GM18511 (cell line): ENCODE data around the gene JAM2.
A peak's percentile ranks its signal among the peaks of the same experiment; 100 is the strongest.
"Not testable (repeated sequence)": the region's sequence is repeated elsewhere in the genome, so short reads cannot be mapped to it uniquely, and the experiment has no call there.

Experiments used
- ATAC-seq: cut with Tn5 transposase; IDR thresholded peaks from one replicate; pipeline ENCODE4 v1.9.1; 2021; ENCODE audit warnings: mild to moderate bottlenecking, moderate library complexity; ENCODE audit not compliant: unreplicated experiment

Gene JAM2, protein sequence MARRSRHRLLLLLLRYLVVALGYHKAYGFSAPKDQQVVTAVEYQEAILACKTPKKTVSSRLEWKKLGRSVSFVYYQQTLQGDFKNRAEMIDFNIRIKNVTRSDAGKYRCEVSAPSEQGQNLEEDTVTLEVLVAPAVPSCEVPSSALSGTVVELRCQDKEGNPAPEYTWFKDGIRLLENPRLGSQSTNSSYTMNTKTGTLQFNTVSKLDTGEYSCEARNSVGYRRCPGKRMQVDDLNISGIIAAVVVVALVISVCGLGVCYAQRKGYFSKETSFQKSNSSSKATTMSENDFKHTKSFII

DNA sequence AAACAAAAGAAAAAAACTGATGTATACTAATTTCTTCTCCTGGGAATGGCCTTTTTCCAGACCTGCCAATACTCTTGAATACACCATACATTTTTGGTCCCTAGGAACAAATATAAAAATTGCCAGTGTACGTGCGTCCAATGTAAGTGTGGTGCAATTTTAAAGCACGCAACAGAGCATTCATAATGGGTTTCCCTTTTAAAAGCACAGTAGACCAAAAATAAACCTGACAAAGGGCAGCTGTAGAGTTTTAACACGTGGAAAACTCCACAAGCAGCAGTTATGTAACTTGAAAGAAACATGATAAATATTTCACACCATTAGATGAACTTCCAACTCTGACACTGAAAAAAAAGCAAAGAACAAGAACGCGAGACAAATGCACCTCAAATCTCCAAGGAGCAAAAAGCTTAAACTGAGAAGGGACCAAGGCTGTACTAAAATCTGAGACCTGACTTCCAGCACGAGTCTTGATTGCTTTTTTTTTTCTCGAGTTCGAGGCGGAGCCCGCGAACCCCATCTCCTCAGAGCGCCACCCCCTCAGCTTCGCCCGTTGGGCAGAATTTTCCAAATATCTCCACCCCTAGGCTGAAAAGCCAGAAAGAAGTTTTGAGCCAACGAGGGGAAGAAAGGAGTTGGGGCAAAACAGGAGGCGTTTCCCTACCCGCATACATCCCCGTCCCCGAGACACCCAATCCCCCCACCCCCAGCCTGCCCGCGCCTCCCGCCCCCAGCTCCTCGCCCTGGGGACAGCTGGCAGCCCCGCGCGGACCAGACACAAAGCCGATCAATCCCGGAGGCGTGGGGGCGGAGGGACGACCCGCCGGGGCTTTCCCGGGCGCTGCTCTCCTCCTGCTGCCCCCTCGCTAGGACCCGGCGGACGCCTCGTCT, at the start of gene JAM2:
JAM2 (plus strand) TSS at position 599 of the 891 bp plus-strand sequence. CDS start 564 bp downstream, outside the sequence.
- peak; percentile 68 for ATAC-seq

DNA sequence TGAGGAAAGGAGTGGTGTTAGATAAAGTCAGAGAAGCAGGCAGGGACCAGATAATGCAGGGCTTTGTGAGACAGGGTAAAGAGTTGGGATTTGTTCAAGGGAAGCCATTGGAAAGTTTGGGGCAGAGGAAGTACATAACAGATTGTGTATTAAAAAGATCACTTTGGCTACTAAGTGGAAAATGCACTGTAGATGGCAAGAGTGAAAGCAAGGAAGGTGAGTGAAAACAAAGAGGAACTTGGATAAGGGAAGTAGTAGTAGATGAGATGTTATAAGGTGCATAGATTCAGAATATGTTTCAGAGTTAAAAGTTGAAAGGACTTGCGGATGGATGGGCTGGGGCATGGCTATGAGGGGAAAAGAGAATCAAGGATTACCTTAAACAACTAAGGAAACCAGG, 49.2 kb upstream of the JAM2 start:
- no peak for ATAC-seq

DNA sequence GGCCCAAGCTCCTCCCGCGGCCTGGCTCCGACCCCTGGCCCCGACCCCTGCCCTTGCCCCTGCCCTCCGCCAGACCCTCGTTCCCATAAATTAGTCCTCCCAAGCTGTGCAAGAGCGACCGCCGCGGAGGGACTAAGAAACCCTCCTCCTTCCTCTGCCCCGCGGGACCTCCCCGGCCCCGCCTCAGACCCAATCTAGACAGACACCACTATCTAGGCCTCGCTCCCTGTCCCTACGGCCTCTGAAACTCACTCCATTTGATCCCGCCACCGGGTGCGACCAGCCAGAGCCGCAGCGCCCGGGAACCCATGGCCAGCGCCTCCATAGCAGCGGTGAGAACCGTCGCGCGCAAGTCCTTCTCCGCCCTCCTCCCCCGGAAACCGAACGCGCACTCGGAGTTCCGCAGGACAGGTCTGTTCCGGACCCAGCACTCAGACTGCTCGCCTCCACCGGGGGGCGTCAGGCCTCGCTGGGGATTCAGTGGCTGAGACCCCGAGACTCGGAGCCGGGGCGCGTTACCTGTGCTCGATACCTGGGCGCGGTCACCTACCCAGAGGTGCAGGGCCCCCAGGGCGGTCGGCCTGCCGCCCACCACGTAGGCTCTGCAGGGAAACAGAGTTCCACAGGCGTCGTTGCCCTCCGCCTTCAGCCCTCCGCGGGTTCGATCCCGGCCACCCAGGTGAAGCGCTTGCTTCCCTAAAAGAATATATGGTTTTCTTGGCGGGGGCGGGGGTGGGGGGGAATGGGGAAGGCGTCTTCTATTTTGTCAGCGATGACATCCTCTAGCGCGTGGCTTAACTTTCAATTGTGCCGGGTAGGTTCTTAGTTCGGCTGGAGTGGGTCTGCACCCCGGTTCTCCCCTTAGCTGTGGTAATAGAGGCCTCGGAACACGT, 31.7 kb upstream of the JAM2 start, which contains the start of gene MRPL39:
MRPL39 (minus strand) TSS at position 331 of the 893 bp plus-strand sequence; CDS start at position 325, 6 bp downstream.
- peak; percentile 95 for ATAC-seq

- peak; percentile 79 for ATAC-seq
Observed at GRCh38 chr21:25608044-25608737, 30.9 kb upstream of the JAM2 start.

DNA sequence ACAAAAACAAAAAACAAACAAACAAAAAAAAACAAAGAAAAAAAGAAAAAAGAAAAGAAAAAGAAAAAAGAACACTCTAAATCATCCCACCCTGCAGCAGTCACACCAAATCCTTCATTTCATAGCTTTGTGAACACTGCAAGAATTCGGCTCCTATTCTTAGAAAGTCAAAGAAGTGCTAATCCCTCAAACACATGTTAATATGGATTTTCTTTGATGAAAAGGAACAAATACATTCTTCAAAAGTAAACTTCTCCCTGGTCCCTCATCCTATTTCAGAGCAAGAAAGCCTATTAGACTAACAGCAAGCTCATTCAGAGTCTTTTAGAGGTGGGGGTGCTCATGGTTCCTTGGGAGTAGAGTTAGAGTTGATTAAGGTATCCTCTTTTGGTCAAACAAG, 24.6 kb upstream of the JAM2 start:
- no peak for ATAC-seq

- no peak for ATAC-seq
Observed at GRCh38 chr21:25615880-25616279, 23.2 kb upstream of the JAM2 start.

DNA sequence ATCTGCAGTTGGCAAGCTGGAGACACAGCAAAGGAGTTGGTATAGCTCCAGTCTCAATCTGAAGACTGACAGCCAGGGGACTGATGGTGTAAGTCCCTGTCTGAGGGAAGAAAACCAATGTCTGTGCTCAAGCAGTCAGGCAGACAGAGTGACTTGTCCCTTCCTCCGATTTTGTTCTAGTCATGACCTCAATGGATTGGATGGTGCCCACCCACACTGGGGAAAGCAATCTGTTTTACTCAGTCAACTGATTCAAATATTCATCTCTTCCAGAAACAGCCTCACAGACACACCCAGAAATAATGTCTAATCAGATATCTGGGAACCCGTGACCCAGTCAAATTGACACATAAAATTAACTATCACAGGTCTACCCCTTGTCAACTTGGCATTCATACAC, 19.9 kb upstream of the JAM2 start:
- ATAC-seq, result no peak

DNA sequence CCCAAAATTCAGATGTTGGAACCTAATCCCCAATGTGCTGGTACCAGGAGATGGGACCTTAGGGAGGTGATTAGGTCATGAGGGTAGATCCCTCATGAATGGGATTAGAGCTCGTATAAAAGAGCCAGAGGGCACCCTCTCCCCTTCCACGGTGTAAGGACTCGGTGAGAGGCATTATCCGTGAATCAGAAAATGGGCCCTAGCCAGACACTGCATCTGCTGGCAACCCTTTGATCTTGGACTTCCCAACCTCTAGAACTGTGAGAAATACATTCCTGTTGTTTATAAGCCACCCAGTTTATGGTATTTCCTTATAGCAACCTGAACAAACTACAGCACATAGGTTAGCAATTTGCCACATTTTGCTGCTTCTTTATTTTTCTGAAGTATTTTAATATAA, 14.5 kb upstream of the JAM2 start:
- ATAC-seq, result no peak

DNA sequence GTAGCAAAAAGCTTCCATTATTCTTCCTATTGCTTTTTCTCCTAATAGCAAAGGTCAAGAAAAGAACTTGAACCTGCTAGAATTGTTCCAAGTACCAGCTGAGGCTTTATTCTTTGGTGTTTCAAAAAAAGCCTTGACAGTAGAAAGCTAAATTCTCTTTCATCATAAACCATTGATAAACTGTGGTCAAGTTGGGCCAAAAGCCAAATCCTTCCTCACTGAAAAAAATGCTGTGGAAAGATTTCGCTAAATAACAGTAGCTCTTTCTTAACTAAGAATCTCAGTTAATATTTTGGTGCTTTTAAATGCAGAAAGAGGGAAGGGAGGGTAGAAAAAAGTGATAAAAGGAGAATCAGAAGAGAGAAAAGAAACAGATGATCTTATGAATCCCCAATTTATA, 14.0 kb upstream of the JAM2 start:
- no peak for ATAC-seq

DNA sequence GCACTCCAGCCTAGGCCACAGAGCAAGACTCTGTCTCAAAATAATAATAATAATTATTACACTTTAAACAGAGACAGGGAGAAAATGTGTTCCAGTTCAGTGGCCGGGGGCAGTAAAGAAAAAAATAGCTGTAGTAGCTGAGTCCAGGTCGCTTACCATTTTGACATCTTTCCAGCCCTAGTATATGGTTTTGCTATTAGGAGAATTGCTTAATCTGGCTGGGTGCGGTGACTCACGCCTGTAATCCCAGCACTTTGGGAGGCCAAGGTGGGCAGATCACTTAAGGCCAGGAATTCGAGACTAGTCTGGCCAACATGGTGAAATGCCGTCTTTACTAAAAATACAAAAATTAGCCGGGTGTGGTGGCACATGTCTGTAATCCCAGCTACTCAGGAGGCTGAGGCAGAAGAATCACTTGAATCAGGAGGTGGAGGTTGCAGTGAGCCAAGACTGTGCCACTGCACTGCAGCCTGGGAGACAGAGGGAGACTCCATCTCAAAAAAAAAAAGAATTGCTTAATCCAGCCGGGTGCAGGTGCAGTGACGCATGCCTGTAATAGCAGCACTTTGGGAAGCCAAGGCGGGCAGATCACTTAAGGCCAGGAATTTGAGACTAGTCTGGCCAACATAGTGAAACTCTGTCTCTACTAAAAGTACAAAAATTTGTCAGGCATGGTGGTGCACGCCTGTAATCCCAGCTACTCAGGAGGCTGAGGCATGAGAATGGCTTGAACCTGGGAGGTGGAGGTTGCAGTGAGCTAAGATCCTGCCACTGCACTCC, 13.1 kb upstream of the JAM2 start:
- not testable (repeated sequence) for ATAC-seq

GRCh38 chr21:25626757-25627156, 12.3 kb upstream of the JAM2 start:
- no peak for ATAC-seq

DNA sequence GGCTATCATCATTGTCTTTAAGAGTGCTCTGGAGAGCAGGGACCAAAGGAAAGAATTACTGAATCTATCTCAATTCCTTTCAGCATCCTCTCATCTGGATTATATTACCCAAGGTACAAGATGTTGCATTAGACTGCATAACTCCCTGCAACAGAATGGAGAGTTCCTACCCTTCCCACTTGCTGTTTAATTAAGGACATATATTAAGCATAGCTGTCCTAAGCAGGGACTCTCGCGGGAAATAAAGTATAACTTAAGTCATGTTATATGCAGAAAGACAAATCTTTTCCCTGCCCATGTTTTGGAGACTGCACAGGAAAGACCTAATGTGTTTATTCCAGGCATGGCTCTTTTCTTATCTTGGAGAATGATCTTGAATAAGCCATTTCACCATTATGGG, 6.8 kb upstream of the JAM2 start:
- no peak for ATAC-seq

- no peak for ATAC-seq
Observed at GRCh38 chr21:25635310-25635709, 3.7 kb upstream of the JAM2 start.

GRCh38 chr21:25636727-25637126, 2.3 kb upstream of the JAM2 start:
- no peak for ATAC-seq

GRCh38 chr21:25637851-25638659, 1.0 kb upstream of the JAM2 start:
- ATAC-seq, result no peak

GRCh38 chr21:25639551-25640201, 618 bp downstream of the JAM2 start:
- peak; percentile 80 for ATAC-seq

DNA sequence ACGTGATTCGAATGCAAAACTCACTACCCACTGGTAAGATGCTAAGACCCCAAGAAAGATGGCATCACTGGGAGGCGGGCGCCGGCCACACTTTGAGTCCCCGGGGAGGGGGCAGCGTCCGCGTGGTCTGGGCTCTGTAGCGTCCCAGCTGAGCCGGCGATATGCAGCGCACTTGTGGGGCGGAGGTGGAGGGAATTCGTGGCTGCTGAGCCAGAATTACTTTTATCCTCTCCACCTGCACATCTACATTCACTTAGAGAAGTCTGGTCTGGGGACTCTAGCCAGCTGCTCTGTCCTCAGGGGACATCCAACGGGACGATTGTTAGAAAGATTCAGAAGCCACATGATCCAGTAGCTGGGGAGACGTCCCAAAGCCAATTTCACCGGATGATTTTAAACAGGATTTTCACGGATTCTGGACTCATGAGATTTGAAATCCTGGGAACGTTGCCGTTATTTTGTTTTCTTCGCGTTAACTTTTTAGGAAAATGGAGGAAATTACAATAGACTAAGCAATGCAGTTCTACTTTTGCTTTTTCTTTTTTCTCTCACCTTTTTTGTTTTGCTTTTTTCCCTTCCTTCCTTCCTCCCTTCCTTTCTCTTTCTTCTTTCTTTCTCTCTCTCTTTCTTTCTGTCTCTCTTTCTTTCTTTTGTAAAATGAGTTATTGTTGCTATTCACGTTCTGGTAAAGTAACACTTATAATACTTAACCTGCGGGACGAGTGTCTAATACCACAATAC, 1.3 kb downstream of the JAM2 start:
- peak; percentile 40 for ATAC-seq

- no peak for ATAC-seq
Observed at GRCh38 chr21:25640943-25641292, 1.9 kb downstream of the JAM2 start.
